Measurements from ENCODE around the gene MAP3K2.

The MAP3K2 gene

DNA sequence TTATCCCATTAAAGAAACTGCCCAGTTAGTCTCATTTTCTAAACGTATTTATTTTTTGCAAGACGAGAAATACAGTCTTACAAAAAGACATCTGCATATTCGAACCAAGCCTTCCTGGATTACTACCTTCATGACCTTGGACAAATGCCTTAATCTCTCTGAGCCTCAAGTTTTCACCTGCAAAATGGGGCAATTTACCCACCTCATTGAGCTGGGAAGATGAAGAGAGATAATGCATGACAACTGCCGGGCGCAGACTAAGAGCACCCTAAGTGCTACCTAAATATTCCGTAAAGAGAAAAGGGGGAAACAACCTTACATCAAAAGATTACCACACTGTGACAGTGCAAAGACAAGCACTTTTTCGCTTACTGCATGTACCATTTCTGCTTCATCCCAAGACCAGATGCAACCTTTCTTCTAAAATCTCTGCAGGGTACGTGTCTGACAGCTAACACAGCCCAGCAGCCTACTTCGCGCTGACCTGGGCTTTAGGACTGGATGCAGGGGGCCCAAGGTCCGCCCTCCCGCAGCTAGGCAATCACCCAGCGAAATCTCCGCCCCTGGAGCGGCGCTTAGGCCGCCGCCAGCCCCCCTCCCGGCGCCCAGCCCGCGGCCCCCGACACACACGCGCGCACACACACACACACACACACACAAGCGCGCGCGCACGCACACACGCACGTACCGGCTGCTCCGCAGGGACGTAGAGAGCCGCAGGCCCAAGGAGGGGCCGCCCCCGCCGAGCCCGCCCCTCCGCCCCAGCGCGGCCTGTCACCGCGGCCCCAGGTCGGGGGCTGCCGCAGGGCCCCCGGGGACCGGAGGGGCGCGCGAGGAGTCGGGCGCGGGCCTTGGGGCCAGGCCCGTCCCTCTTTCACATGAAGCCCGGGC is 766 bp downstream of the MAP3K2 start (continued):
- TF ChIP-seq RBAK (tag by site-specific recombination; IDR thresholded peaks at IDR 0.05) (no peak), ZNF174 (tag by site-specific recombination; IDR thresholded peaks at IDR 0.05) (no peak), ZNF768 (tag by site-specific recombination; IDR thresholded peaks at IDR 0.05) (no peak), ZNF266 (tag by site-specific recombination; IDR thresholded peaks at IDR 0.05; ENCODE audit: low read depth) (no peak), ZNF350 (tag by site-specific recombination; IDR thresholded peaks at IDR 0.05) (no peak), ZNF701 (tag by site-specific recombination; IDR thresholded peaks at IDR 0.05) (no peak), ZNF416 (tag by site-specific recombination; IDR thresholded peaks at IDR 0.05) (no peak), ZNF366 (tag by site-specific recombination; conservative IDR thresholded peaks at IDR 0.05) (no peak), KLF16 (tag by site-specific recombination; IDR thresholded peaks at IDR 0.05) (peak; percentile 32; the same call in 1 of the 2 replicates), ZNF121 (tag by site-specific recombination; IDR thresholded peaks at IDR 0.05) (no peak), ZNF792 (tag by site-specific recombination; IDR thresholded peaks at IDR 0.05) (no peak), ZBTB1 (tag by site-specific recombination; IDR thresholded peaks at IDR 0.05) (no peak), KLF10 (tag by site-specific recombination; IDR thresholded peaks at IDR 0.05) (no peak), ZNF23 (tag by site-specific recombination; IDR thresholded peaks at IDR 0.05; ENCODE audit: borderline replicate concordance) (no peak), ZNF211 (tag by site-specific recombination; IDR thresholded peaks at IDR 0.05; ENCODE audit: low read depth) (no peak), TCF7L2 (IDR thresholded peaks at IDR 0.05; ENCODE audit: borderline replicate concordance, low read depth, low read length) (no peak), ZBTB8A (tag by site-specific recombination; IDR thresholded peaks at IDR 0.05) (peak; percentile 59), ZNF391 (tag by site-specific recombination; IDR thresholded peaks at IDR 0.05; ENCODE audit: borderline replicate concordance, low read depth) (no peak), ZXDB (tag by site-specific recombination; IDR thresholded peaks at IDR 0.05) (peak; percentile 76), ZSCAN23 (tag by site-specific recombination; IDR thresholded peaks at IDR 0.05) (no peak), REPIN1 (tag by site-specific recombination; IDR thresholded peaks at IDR 0.05; ENCODE audit: low read depth) (no peak), ZNF335 (tag by site-specific recombination; conservative IDR thresholded peaks at IDR 0.05) (no peak)
- TF ChIP-seq, protein P1, sequence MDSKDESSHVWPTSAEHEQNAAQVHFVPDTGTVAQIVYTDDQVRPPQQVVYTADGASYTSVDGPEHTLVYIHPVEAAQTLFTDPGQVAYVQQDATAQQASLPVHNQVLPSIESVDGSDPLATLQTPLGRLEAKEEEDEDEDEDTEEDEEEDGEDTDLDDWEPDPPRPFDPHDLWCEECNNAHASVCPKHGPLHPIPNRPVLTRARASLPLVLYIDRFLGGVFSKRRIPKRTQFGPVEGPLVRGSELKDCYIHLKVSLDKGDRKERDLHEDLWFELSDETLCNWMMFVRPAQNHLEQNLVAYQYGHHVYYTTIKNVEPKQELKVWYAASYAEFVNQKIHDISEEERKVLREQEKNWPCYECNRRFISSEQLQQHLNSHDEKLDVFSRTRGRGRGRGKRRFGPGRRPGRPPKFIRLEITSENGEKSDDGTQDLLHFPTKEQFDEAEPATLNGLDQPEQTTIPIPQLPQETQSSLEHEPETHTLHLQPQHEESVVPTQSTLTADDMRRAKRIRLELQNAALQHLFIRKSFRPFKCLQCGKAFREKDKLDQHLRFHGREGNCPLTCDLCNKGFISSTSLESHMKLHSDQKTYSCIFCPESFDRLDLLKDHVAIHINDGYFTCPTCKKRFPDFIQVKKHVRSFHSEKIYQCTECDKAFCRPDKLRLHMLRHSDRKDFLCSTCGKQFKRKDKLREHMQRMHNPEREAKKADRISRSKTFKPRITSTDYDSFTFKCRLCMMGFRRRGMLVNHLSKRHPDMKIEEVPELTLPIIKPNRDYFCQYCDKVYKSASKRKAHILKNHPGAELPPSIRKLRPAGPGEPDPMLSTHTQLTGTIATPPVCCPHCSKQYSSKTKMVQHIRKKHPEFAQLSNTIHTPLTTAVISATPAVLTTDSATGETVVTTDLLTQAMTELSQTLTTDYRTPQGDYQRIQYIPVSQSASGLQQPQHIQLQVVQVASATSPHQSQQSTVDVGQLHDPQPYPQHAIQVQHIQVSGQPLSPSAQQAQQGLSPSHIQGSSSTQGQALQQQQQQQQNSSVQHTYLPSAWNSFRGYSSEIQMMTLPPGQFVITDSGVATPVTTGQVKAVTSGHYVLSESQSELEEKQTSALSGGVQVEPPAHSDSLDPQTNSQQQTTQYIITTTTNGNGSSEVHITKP (tag by site-specific recombination; IDR thresholded peaks at IDR 0.05), result peak; percentile 69
- TF ChIP-seq, protein P2, sequence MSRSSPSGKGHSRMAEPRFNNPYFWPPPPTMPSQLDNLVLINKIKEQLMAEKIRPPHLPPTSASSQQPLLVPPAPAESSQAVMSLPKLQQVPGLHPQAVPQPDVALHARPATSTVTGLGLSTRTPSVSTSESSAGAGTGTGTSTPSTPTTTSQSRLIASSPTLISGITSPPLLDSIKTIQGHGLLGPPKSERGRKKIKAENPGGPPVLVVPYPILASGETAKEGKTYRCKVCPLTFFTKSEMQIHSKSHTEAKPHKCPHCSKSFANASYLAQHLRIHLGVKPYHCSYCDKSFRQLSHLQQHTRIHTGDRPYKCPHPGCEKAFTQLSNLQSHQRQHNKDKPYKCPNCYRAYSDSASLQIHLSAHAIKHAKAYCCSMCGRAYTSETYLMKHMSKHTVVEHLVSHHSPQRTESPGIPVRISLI (tag by site-specific recombination; IDR thresholded peaks at IDR 0.05), result no peak
- TF ChIP-seq, protein P3, sequence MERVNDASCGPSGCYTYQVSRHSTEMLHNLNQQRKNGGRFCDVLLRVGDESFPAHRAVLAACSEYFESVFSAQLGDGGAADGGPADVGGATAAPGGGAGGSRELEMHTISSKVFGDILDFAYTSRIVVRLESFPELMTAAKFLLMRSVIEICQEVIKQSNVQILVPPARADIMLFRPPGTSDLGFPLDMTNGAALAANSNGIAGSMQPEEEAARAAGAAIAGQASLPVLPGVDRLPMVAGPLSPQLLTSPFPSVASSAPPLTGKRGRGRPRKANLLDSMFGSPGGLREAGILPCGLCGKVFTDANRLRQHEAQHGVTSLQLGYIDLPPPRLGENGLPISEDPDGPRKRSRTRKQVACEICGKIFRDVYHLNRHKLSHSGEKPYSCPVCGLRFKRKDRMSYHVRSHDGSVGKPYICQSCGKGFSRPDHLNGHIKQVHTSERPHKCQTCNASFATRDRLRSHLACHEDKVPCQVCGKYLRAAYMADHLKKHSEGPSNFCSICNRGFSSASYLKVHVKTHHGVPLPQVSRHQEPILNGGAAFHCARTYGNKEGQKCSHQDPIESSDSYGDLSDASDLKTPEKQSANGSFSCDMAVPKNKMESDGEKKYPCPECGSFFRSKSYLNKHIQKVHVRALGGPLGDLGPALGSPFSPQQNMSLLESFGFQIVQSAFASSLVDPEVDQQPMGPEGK (tag by site-specific recombination; IDR thresholded peaks at IDR 0.05), result peak; percentile 75; the same call in 1 of the 2 replicates
- TF ChIP-seq, protein P4, sequence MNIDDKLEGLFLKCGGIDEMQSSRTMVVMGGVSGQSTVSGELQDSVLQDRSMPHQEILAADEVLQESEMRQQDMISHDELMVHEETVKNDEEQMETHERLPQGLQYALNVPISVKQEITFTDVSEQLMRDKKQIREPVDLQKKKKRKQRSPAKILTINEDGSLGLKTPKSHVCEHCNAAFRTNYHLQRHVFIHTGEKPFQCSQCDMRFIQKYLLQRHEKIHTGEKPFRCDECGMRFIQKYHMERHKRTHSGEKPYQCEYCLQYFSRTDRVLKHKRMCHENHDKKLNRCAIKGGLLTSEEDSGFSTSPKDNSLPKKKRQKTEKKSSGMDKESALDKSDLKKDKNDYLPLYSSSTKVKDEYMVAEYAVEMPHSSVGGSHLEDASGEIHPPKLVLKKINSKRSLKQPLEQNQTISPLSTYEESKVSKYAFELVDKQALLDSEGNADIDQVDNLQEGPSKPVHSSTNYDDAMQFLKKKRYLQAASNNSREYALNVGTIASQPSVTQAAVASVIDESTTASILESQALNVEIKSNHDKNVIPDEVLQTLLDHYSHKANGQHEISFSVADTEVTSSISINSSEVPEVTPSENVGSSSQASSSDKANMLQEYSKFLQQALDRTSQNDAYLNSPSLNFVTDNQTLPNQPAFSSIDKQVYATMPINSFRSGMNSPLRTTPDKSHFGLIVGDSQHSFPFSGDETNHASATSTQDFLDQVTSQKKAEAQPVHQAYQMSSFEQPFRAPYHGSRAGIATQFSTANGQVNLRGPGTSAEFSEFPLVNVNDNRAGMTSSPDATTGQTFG (tag by site-specific recombination; IDR thresholded peaks at IDR 0.05; ENCODE audit: borderline replicate concordance), result no peak
- TF ChIP-seq, protein P5, sequence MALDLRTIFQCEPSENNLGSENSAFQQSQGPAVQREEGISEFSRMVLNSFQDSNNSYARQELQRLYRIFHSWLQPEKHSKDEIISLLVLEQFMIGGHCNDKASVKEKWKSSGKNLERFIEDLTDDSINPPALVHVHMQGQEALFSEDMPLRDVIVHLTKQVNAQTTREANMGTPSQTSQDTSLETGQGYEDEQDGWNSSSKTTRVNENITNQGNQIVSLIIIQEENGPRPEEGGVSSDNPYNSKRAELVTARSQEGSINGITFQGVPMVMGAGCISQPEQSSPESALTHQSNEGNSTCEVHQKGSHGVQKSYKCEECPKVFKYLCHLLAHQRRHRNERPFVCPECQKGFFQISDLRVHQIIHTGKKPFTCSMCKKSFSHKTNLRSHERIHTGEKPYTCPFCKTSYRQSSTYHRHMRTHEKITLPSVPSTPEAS (tag by site-specific recombination; IDR thresholded peaks at IDR 0.05), result no peak
- TF ChIP-seq, protein P6, sequence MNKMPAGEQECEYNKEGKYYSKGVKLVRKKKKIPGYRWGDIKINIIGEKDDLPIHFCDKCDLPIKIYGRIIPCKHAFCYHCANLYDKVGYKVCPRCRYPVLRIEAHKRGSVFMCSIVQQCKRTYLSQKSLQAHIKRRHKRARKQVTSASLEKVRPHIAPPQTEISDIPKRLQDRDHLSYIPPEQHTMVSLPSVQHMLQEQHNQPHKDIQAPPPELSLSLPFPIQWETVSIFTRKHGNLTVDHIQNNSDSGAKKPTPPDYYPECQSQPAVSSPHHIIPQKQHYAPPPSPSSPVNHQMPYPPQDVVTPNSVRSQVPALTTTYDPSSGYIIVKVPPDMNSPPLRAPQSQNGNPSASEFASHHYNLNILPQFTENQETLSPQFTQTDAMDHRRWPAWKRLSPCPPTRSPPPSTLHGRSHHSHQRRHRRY (tag by site-specific recombination; IDR thresholded peaks at IDR 0.05), result no peak
